ENCODE measurements around the gene UNCX. TPM values are rescaled to one million over a fixed set of nuclear protein-coding genes. Genes with fewer than 3 reads are reported as not detected.

UNCX gene
- total and polyA plus RNA-seq, 8 donors: not detected

- FAIRE-seq: no peak
- no peak for ATAC-seq
- no peak overlapping the region for H3K27ac ChIP-seq
- H3K36me3 ChIP-seq: no peaks in the 10 kb centered on the region
- 1 to 4% methylated on average over 33 to 38 of the region's 38 CpGs for WGBS, 2 donors
- peak in 1 of 6 donors; percentile 40 for DNase-seq
- intact Hi-C loops (cut with DNase I): no loop called here
- no peak for TF ChIP-seq CTCF (IDR thresholded peaks at IDR 0.05)
- peaks cover 8 to 83% (median 27%) of the 10 kb centered on the region in 4 donors for H3K27me3 ChIP-seq
- peaks cover 0 to 4% (median 0%) of the 10 kb centered on the region in 3 donors for H3K4me1 ChIP-seq
- H3K9me3 ChIP-seq: no peaks in the 10 kb centered on the region
- H3K4me3 ChIP-seq: no peak overlapping the region
These were observed 8.6 kb downstream of the UNCX start for GRCh38 chr7:1241258-1241602.

GRCh38 chr7:1241603-1242255 is 9.1 kb downstream of the UNCX start:
- FAIRE-seq (no peak), ATAC-seq (no peak), DNase-seq (peak in 1 of 6 donors; percentile 37)
- Histone ChIP-seq H3K9me3 (no peaks in the 10 kb centered on the region), H3K36me3 (no peaks in the 10 kb centered on the region), H3K27me3 (peaks cover 8 to 86% (median 30%) of the 10 kb centered on the region in 4 donors), H3K4me1 (peaks cover 0 to 4% (median 0%) of the 10 kb centered on the region in 3 donors), H3K4me3 (no peak overlapping the region), H3K27ac (no peak overlapping the region)
- intact Hi-C loops (cut with DNase I): no loop called here
- WGBS, 2 donors: 3 to 4% methylated on average over 33 to 50 of the region's 51 CpGs
- no peak for TF ChIP-seq CTCF (IDR thresholded peaks at IDR 0.05)

GRCh38 chr7:1242256-1242605 is 9.6 kb downstream of the UNCX start:
- Histone ChIP-seq H3K9me3 (no peaks in the 10 kb centered on the region), H3K36me3 (no peaks in the 10 kb centered on the region), H3K27ac (no peak overlapping the region), H3K4me1 (no peaks in the 10 kb centered on the region), H3K4me3 (no peak overlapping the region), H3K27me3 (peaks cover 10 to 87% (median 31%) of the 10 kb centered on the region in 4 donors)
- ATAC-seq: no peak
- DNase-seq: peak in 1 of 6 donors; percentile 37
- intact Hi-C loops (cut with DNase I): no loop called here
- no peak for TF ChIP-seq CTCF (IDR thresholded peaks at IDR 0.05)
- WGBS, 2 donors: 7 to 8% methylated on average over 33 of the region's 33 CpGs
- FAIRE-seq: no peak

GRCh38 chr7:1242606-1243289 is 10.1 kb downstream of the UNCX start:
- Histone ChIP-seq H3K4me3 (no peak overlapping the region), H3K4me1 (no peaks in the 10 kb centered on the region), H3K27ac (no peak overlapping the region), H3K27me3 (peaks cover 14 to 89% (median 36%) of the 10 kb centered on the region in 4 donors), H3K36me3 (no peaks in the 10 kb centered on the region), H3K9me3 (no peaks in the 10 kb centered on the region)
- 6 to 8% methylated on average over 52 to 53 of the region's 53 CpGs for WGBS, 2 donors
- TF ChIP-seq CTCF (IDR thresholded peaks at IDR 0.05): no peak
- DNase-seq: peak in 1 of 6 donors; percentile 56
- ATAC-seq: no peak
- no peak for FAIRE-seq
- intact Hi-C loops (cut with DNase I): no loop called here

All from pancreas (tissue), 10 donors.